ENCODE data around the gene ASAP2.

DNA sequence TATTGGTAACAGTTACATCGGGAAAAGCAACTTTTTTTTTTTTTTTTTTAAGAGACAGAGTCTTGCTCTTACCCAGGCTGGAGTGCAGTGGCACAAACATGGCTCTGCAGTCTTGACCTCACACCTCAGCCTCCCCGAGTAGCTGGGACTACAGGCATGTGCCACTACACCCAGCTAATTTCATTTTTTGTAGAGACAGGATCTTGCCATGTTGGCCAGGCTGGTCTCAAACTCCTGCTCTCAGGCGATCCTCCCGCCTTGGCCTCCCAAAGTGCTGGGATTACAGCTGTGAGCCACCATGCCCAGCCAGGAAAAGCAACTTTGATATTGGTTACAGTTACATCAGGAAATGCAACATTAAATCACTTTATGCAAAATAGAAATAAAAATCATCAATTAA, 212.1 kb downstream of the ASAP2 start:
- TF ChIP-seq, protein P1, sequence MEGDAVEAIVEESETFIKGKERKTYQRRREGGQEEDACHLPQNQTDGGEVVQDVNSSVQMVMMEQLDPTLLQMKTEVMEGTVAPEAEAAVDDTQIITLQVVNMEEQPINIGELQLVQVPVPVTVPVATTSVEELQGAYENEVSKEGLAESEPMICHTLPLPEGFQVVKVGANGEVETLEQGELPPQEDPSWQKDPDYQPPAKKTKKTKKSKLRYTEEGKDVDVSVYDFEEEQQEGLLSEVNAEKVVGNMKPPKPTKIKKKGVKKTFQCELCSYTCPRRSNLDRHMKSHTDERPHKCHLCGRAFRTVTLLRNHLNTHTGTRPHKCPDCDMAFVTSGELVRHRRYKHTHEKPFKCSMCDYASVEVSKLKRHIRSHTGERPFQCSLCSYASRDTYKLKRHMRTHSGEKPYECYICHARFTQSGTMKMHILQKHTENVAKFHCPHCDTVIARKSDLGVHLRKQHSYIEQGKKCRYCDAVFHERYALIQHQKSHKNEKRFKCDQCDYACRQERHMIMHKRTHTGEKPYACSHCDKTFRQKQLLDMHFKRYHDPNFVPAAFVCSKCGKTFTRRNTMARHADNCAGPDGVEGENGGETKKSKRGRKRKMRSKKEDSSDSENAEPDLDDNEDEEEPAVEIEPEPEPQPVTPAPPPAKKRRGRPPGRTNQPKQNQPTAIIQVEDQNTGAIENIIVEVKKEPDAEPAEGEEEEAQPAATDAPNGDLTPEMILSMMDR (IDR thresholded peaks at IDR 0.05), result no peak
- no peak for TF ChIP-seq POLR2A (IDR thresholded peaks at IDR 0.05)

All from transverse colon (tissue), 3 donors.